Measurements from ENCODE around the gene CEMIP. TPM values are rescaled to one million over a fixed set of nuclear protein-coding genes. Genes with fewer than 3 reads are reported as not detected.
A peak's percentile ranks its signal among the peaks of the same experiment; 100 is the strongest.

CEMIP gene
- total and polyA plus RNA-seq, 2 of the 13 experiments (the other 11 are each of a cell fraction or from before 2014, with no cell fraction given): 4.3 to 28.5 TPM

- TF ChIP-seq REPIN1 (CRISPR knock-in tag; IDR thresholded peaks at IDR 0.05; ENCODE audit: borderline replicate concordance, low read depth) (peak; percentile 86; the same call in 1 of the 2 replicates), KDM2A (CRISPR knock-in tag; IDR thresholded peaks at IDR 0.05; ENCODE audit: borderline replicate concordance, low read depth) (peak; percentile 92), ATAD3A (CRISPR knock-in tag; IDR thresholded peaks at IDR 0.05) (peak; percentile 93), ZFP82 (CRISPR knock-in tag; IDR thresholded peaks at IDR 0.05; ENCODE audit: borderline replicate concordance) (0 out of 2 replicates have a peak, but pooled peaks have one; percentile 77), TOPORS (CRISPR knock-in tag; IDR thresholded peaks at IDR 0.05) (0 out of 2 replicates have a peak, but pooled peaks have one; percentile 70), ZNF496 (CRISPR knock-in tag; IDR thresholded peaks at IDR 0.05; ENCODE audit: insufficient replicate concordance) (no peak), CBX5 (CRISPR knock-in tag; IDR thresholded peaks at IDR 0.05; ENCODE audit: borderline replicate concordance) (0 out of 2 replicates have a peak, but pooled peaks have one; percentile 49), PTBP1 (IDR thresholded peaks at IDR 0.05; ENCODE audit: low read depth, low read length, poor library complexity, severe bottlenecking) (no peak), SAFB2 (CRISPR knock-in tag; IDR thresholded peaks at IDR 0.05; ENCODE audit: borderline replicate concordance, low read depth) (0 out of 2 replicates have a peak, but pooled peaks have one; percentile 54), EEA1 (CRISPR knock-in tag; IDR thresholded peaks at IDR 0.05; ENCODE audit: borderline replicate concordance) (no peak), ZNF773 (CRISPR knock-in tag; IDR thresholded peaks at IDR 0.05; ENCODE audit: borderline replicate concordance) (peak; percentile 96; the same call in 1 of the 2 replicates), ZNF451 (CRISPR knock-in tag; IDR thresholded peaks at IDR 0.05) (peak; percentile 77; the same call in 1 of the 2 replicates), FOXM1 (CRISPR knock-in tag; IDR thresholded peaks at IDR 0.05) (peak; percentile 86; the same call in 1 of the 2 replicates), CAMTA2 (CRISPR knock-in tag; IDR thresholded peaks at IDR 0.05; ENCODE audit: borderline replicate concordance) (no peak; the same call in 1 of the 2 replicates), HNRNPL (IDR thresholded peaks at IDR 0.05; ENCODE audit: low read depth, low read length) (peak; percentile 58; the same call in 1 of the 2 replicates), IKZF5 (CRISPR knock-in tag; IDR thresholded peaks at IDR 0.05) (peak; percentile 94), ZNF891 (CRISPR knock-in tag; IDR thresholded peaks at IDR 0.05) (peak; percentile 77; the same call in 1 of the 2 replicates), NR1H2 (CRISPR knock-in tag; IDR thresholded peaks at IDR 0.05; ENCODE audit: borderline replicate concordance, low read depth) (peak; percentile 72; the same call in 1 of the 2 replicates), KDM6A (CRISPR knock-in tag; IDR thresholded peaks at IDR 0.05; ENCODE audit: low read depth) (no peak), MEIS1 (CRISPR knock-in tag; IDR thresholded peaks at IDR 0.05; ENCODE audit: borderline replicate concordance) (peak; percentile 84), ZNF740 (CRISPR knock-in tag; IDR thresholded peaks at IDR 0.05) (no peak), ZNF101 (CRISPR knock-in tag; IDR thresholded peaks at IDR 0.05; ENCODE audit: borderline replicate concordance, low read depth) (peak; percentile 79; the same call in 1 of the 2 replicates)
- TF ChIP-seq, protein P1, sequence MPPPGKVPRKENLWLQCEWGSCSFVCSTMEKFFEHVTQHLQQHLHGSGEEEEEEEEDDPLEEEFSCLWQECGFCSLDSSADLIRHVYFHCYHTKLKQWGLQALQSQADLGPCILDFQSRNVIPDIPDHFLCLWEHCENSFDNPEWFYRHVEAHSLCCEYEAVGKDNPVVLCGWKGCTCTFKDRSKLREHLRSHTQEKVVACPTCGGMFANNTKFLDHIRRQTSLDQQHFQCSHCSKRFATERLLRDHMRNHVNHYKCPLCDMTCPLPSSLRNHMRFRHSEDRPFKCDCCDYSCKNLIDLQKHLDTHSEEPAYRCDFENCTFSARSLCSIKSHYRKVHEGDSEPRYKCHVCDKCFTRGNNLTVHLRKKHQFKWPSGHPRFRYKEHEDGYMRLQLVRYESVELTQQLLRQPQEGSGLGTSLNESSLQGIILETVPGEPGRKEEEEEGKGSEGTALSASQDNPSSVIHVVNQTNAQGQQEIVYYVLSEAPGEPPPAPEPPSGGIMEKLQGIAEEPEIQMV (CRISPR knock-in tag; IDR thresholded peaks at IDR 0.05; ENCODE audit: low read depth): peak; percentile 80; the same call in 1 of the 2 replicates
- TF ChIP-seq, protein P2, sequence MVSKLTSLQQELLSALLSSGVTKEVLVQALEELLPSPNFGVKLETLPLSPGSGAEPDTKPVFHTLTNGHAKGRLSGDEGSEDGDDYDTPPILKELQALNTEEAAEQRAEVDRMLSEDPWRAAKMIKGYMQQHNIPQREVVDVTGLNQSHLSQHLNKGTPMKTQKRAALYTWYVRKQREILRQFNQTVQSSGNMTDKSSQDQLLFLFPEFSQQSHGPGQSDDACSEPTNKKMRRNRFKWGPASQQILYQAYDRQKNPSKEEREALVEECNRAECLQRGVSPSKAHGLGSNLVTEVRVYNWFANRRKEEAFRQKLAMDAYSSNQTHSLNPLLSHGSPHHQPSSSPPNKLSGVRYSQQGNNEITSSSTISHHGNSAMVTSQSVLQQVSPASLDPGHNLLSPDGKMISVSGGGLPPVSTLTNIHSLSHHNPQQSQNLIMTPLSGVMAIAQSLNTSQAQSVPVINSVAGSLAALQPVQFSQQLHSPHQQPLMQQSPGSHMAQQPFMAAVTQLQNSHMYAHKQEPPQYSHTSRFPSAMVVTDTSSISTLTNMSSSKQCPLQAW (CRISPR knock-in tag; IDR thresholded peaks at IDR 0.05): no peak
Observed at GRCh38 chr15:80780416-80781221, 1.4 kb downstream of the CEMIP start (continued).
